Stimulated activated CD8-positive, alpha-beta memory T cell treated with anti-CD3 and anti-CD28 coated beads, Interleukin-2, amount 100 ng/mL, for 48 hours (primary cell): Measurements from ENCODE around the gene BRPF1.

Experiments
- DNase-seq, 2 donors: peaks; one replicate each; pipeline ENCODE4 v3.0.0-alpha.2; 2020; ENCODE audit warnings: low read depth in 2 of 2

The BRPF1 gene

DNA sequence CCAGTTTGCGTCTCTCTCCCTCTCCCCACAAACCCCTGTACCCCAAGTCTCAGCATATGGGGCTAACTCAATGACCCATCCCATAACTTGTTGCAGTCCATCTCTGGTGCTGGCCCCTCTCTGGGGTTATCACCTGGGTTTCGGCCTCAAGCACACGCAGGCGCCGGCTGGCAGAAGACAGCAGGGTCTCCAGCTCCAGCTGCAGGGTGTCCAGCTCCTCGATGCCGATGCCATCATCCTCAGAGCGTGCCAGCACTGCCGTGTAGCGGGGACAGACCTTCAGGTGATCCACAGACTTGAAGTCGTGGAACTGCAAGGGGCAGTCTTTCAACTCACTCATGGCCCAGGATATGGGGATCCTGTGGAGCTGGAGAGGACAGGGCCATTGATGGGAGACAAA lies 59.6 kb downstream of the BRPF1 start:
- no peak for DNase-seq

- DNase-seq, result no peak
Observed at GRCh38 chr3:9791790-9792404, 60.4 kb downstream of the BRPF1 start.

- DNase-seq, result peak; percentile 91 to 94
Observed at GRCh38 chr3:9792405-9793160, 61.0 kb downstream of the BRPF1 start, which contains the start of the genes ARPC4 and TADA3. ARPC4 (plus strand) TSS chr3:9793082; CDS start chr3:9793122, 40 bp downstream. TADA3 (minus strand) TSS chr3:9792473; CDS start chr3:9791466, 1,007 bp downstream.

DNA sequence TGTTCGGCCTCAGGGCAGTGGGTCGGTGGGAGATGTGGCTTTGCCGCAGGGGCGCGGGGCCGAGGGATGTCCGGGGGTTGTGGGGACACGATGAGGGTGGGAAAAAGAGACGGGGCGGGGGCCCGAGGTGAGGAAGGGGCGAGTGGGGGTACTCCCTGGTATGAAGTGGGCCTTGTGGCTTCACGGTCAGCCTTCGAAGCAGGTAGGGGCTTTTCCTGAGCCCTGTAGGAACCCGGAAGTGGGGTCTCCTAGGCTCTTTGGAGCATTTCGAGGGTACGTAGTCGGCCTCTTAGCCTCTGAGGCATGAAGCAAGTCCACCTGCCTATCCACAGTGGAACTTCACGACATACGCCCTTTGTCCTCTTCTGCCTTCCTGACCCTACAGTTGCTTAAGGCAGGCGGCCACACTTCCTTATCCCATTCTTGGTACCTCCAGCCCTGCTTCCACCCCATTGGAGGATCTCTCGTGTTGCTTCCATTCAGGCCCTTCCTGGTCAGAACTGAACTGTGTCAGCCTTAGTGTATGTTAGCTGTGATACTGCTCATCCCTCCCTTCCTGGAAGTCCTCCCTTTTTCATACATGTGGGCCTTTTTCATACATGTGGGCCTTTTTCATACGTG lies 61.7 kb downstream of the BRPF1 start:
- DNase-seq, result no peak

DNA sequence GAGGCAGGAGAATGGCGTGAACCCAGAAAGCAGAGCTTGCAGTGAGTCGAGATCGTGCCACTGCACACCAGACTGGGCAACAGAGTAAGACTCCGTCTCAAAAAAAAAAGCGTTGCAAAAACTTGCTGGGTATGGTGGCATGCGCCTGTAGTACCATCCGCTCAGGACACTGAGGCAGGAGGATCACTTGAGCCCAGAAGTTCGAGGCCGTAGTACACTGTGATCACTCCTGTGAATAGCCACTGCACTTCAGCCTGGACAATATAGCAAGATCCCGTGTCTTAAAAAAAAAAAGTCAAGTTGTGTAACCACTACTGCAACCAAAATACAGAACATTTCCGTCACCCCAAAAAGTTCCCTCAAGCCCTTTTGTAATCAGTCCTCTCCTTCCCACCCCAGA lies 62.9 kb downstream of the BRPF1 start:
- DNase-seq, result no peak

DNA sequence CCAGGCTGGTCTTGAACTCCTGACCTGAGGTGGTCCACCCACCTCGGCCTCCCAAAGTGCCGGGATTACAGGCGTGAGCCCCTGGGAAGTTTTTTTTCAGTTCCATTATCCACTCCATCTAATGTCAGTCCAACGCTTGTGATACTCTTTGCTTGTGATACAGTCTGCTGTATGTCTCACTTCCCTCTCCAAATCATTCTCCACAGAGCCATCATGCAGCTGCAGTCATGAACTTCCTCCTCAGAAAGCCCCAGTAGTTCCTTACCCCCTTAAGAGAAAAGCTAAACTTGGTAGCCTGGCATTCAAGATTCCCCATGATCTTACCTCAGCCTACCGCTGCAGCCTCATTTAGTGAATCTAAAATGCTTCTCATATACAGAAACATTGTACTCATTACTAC lies 63.7 kb downstream of the BRPF1 start:
- no peak for DNase-seq

DNA sequence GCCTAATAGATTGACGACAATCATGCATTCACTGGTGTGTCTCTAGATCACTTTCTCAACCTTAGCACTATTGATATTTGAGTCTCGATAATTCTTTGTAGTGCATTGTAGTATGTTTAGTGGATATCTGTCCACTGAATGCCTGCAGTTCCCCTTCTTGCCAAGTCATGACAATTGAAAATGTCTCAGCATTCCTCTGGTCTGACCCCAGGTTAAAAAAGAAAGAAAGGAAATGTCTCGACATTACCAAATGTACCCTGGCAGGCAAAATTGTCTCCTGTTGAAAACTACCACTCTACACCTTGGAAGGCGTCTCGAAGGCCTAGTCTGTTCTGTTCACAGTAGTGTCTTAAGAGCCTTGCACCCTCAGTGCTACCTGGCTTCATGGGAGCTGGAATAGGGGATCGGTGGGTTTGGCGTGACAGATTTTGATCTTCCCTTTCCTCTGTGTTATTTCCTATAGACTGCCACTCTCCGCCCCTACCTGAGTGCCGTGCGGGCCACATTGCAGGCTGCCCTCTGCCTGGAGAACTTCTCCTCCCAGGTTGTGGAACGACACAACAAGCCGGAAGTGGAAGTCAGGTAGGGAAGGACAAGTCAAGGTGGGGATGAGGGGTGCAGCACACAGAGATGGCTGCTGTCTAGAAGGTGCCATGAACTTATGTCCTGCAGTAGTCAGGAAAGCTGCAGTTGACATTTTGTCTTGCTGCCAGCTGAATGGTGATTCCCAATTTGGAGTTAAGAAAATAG lies 65.8 kb downstream of the BRPF1 start:
- no peak for DNase-seq
